Right ventricle myocardium superior (tissue), 1 donor: ENCODE measurements around the gene SIGLEC15. TPM values are rescaled to one million over a fixed set of nuclear protein-coding genes. Genes with fewer than 3 reads are reported as not detected.

Source experiments
- total RNA-seq: library from RNA; stranded (reverse); fragmentation: NEBNext Ultra II Directional; extraction: Animal tissue kit (Norgen Biotek cat#: 25700); gene quantifications from one replicate; pipeline ENCODE4 v1.2.1, GENCODE V29; 2021
- donor health status: DM: no; HTN: yes; CAD: no; lungs with severe emphysema.

The SIGLEC15 gene
- total RNA-seq, 1 donor from 2014 or later = not detected

Other genes starting within 250 kb of the SIGLEC15 start
- gene SLC14A2, start 210.2 kb upstream of the SIGLEC15 start, total RNA-seq = not detected
- gene SLC14A1, start 101.5 kb upstream of the SIGLEC15 start, total RNA-seq = 32.8 TPM
- 18.9 TPM for gene EPG5, start 141.7 kb downstream of the SIGLEC15 start, total RNA-seq
- 2.4 TPM for gene PSTPIP2, start 246.6 kb downstream of the SIGLEC15 start, total RNA-seq